Lung (tissue), 16 donors: Measurements from ENCODE around the gene ANTXRL. TPM values are rescaled to one million over a fixed set of nuclear protein-coding genes. Genes with fewer than 3 reads are reported as not detected.

Source experiments
- ATAC-seq: fragments of 200-7000 bp; cut with Tn5 transposase; one replicate; pipeline ENCODE4 v1.9.1; 2020; ENCODE audit warnings: moderate number of reproducible peaks; ENCODE audit not compliant: insufficient read depth, low FRiP score
- DNase-seq, 3 donors: peaks; one replicate each; pipeline ENCODE4 v3.0.0-alpha.2; 2013 to 2017
- H3K27ac ChIP-seq, 2 donors: one replicate each; pipeline ENCODE4 v1.5.1; 2013; ENCODE audit warnings: mild to moderate bottlenecking in 2 of 2, moderate library complexity in 2 of 2, control low read depth in 1 of 2, inconsistent platforms in 1 of 2, low read depth in 1 of 2, low read length in 1 of 2
- H3K27me3 ChIP-seq, 3 donors: one replicate each; pipeline ENCODE4 v1.5.1; 2013; ENCODE audit warnings: low read length in 2 of 3; ENCODE audit not compliant: control insufficient read depth in 3 of 3, insufficient read depth in 3 of 3
- H3K36me3 ChIP-seq, 4 donors: one replicate each; pipeline ENCODE4 v1.5.1; 2013; ENCODE audit warnings: low read length in 4 of 4, mild to moderate bottlenecking in 1 of 4, moderate library complexity in 1 of 4; ENCODE audit not compliant: control insufficient read depth in 4 of 4, insufficient read depth in 4 of 4
- H3K4me1 ChIP-seq, 5 donors: one replicate each; pipeline ENCODE4 v1.5.1; 2013; ENCODE audit warnings: low read length in 5 of 5, mild to moderate bottlenecking in 2 of 5, moderate library complexity in 1 of 5; ENCODE audit not compliant: control insufficient read depth in 5 of 5, insufficient read depth in 5 of 5
- H3K4me3 ChIP-seq: one replicate; pipeline ENCODE4 v1.5.1; 2013; ENCODE audit warnings: mild to moderate bottlenecking, control low read depth, moderate library complexity
- H3K9ac ChIP-seq, 2 donors: one replicate each; pipeline ENCODE4 v1.5.1; 2013; ENCODE audit warnings: low read length in 2 of 2, control low read depth in 1 of 2; ENCODE audit not compliant: insufficient read depth in 1 of 2
- H3K9me3 ChIP-seq, 4 donors: one replicate each; pipeline ENCODE4 v1.5.1; 2013; ENCODE audit warnings: low read length in 3 of 4, mild to moderate bottlenecking in 1 of 4, moderate library complexity in 1 of 4; ENCODE audit not compliant: control insufficient read depth in 4 of 4, insufficient read depth in 3 of 4
- CTCF ChIP-seq: IDR thresholded peaks from 2 replicates; pipeline ENCODE4 v1.5.1; 2012; ENCODE audit warnings: mild to moderate bottlenecking; ENCODE audit errors: control extremely low read depth, extremely low read depth
- WGBS, 2 donors: extraction: QIAGEN DNeasy Blood & Tissue Kit; methylation state at CpG; one replicate each; pipeline ENCODE4 v1.1.7; 2013; 5-methylcytosine and 5-hydroxymethylcytosine counted together
- long read RNA-seq, 5 donors: transcript quantifications; one replicate each; lab custom pipeline, GENCODE V29; 2026
- polyA plus RNA-seq, 2 donors: library from polyadenylated mRNA; stranded (reverse); fragments of 200-250 nt; gene quantifications; one replicate each; pipeline ENCODE4 v1.2.1, GENCODE V29; 2013
- total RNA-seq, 2 donors: library from RNA; depleted of rRNA in 1 of 2; stranded (reverse); fragments of >200 nt in 1 of 2; gene quantifications; one replicate each; pipeline ENCODE4 v1.2.1, GENCODE V29; 2014 to 2021
- donor health status: control.
- donor health status: control.
- donor health status: Bipolar disorder and iron deficiency.
- donor health status: healthy.
- donor health status: DM: yes; HTN: yes; CAD: no.

The ANTXRL gene
- not detected for total RNA-seq
- not detected for polyA plus RNA-seq
- long read RNA-seq, donor 1, result 0 reads
- long read RNA-seq, donor 2, result 0 reads
- long read RNA-seq, donor 3, result 0 reads
- long read RNA-seq, donor 4, result 0 reads
- long read RNA-seq, donor 5, result 0 reads

DNA sequence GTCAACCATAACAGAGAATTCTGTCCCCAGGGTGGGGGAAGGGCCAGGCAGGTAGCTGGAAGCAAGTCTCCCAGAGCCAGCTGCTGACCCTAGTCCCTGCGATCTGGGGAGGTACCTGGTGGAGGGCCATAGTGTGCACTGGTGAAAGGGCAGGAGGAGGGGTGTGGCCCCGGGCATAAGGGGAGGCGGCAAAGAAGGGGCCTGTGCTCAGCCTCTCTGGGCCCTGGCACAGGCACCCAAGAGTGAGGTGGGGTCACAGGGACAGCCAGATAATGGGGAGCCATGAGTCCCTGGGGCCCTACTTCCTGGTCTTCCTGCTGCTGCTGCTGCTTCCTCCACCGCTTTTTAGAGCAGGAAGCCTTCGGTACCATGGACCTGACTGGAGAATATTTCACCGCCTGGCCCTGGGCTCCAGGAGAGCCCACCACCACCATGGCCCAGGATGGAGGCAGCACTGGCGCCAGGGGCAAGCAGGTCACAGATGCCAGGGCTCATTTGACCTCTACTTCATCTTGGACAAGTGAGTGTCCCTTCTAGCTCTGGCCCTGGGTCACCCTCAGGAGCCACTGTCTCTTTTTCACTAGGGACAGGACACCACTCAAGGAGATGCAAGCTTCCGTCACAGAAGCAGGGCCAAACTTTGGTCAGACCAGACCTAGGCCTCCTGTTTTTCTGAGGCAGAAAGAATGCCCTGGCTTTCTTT, at the start of gene ANTXRL:
Gene ANTXRL (plus strand): TSS at position 7 of the 703 bp plus-strand sequence. CDS start 266 bp downstream, at position 273.
- no peak for TF ChIP-seq CTCF
- Histone ChIP-seq H3K36me3 (no peaks in the 10 kb centered on the region), H3K9me3 (no peaks in the 10 kb centered on the region), H3K9ac (no peak within 1 kb of the TSS), H3K4me1 (peaks cover 0 to 13% (median 7%) of the 10 kb centered on the region in 5 donors), H3K27me3 (peaks cover 0 to 3% (median 3%) of the 10 kb centered on the region in 3 donors), H3K27ac (peak within 1 kb of the TSS in 1 of 2 donors; percentile 42), H3K4me3 (no peak within 1 kb of the TSS)
- DNase-seq (no peak), ATAC-seq (no peak)
- WGBS, 2 donors, result 86 to 95% methylated on average over 8 of the region's 8 CpGs

GRCh38 chr10:46237815-46238510, 48.8 kb upstream of the ANTXRL start:
- Histone ChIP-seq H3K27ac (no peak overlapping the region), H3K27me3 (no peaks in the 10 kb centered on the region), H3K9ac (no peak overlapping the region), H3K4me3 (no peak overlapping the region), H3K9me3 (peaks cover 0 to 2% (median 0%) of the 10 kb centered on the region in 4 donors), H3K36me3 (no peaks in the 10 kb centered on the region), H3K4me1 (peaks cover 0 to 5% (median 0%) of the 10 kb centered on the region in 5 donors)
- DNase-seq (no peak), ATAC-seq (no peak)
- TF ChIP-seq CTCF, result no peak
- 92 to 94% methylated on average over 3 of the region's 3 CpGs for WGBS, 2 donors

- Histone ChIP-seq H3K4me3 (no peak overlapping the region), H3K9ac (no peak overlapping the region), H3K9me3 (peaks cover 0 to 2% (median 0%) of the 10 kb centered on the region in 4 donors), H3K27ac (no peak overlapping the region), H3K36me3 (no peaks in the 10 kb centered on the region), H3K27me3 (no peaks in the 10 kb centered on the region), H3K4me1 (peaks cover 0 to 5% (median 0%) of the 10 kb centered on the region in 5 donors)
- no peak for TF ChIP-seq CTCF
- ATAC-seq, result no peak
- peak in 2 of 3 donors; percentile 11 to 31 for DNase-seq
Observed at GRCh38 chr10:46239247-46239646, 47.5 kb upstream of the ANTXRL start.
